Measurements from ENCODE around the gene CCR5. TPM values are rescaled to one million over a fixed set of nuclear protein-coding genes. Genes with fewer than 3 reads are reported as not detected.

CCR5 gene
- total RNA-seq, 1 experiment from 2014 or later, result not detected

GRCh38 chr3:46417841-46418611 is 47.3 kb downstream of the CCR5 start:
- Histone ChIP-seq H3K4me1 (ENCODE audit: insufficient read depth, low read length) (peaks cover 15% of the 10 kb centered on the region), H3K4me2 (ENCODE audit: low read length) (no peak overlapping the region), H3K27ac (ENCODE audit: low read length) (no peak overlapping the region), H3K79me2 (ENCODE audit: low read length) (no peaks in the 10 kb centered on the region), H3K36me3 (ENCODE audit: low read depth, low read length) (no peaks in the 10 kb centered on the region), H4K20me1 (ENCODE audit: low read length) (no peaks in the 10 kb centered on the region), H3K4me3 (ENCODE audit: low read length) (no peak overlapping the region), H3K9ac (ENCODE audit: low read length) (no peak overlapping the region), H2AFZ (ENCODE audit: low read length) (no peak overlapping the region), H3K9me3 (ENCODE audit: low read length) (no peaks in the 10 kb centered on the region), H3K9me2 (replicated peaks; ENCODE audit: low read length) (no peaks in the 10 kb centered on the region), H3K27me3 (ENCODE audit: low read length) (no peaks in the 10 kb centered on the region), H3F3A (ENCODE audit: low read length, unreplicated experiment) (no peaks in the 10 kb centered on the region)
- TF ChIP-seq EZH2 (IDR thresholded peaks at IDR 0.05; ENCODE audit: low read length, unreplicated experiment) (no peak), EZH2phosphoT487 (IDR thresholded peaks at IDR 0.05; ENCODE audit: borderline replicate concordance, low read length) (no peak), CTCF (conservative IDR thresholded peaks at IDR 0.05; ENCODE audit: low read depth, low read length) (no peak)
- ChIA-PET POLR2A (ENCODE audit: unreplicated experiment) (no interaction called here), CTCF (no interaction called here)
- BruUV-seq (replicated peaks), result no TSS peak
- ATAC-seq, result no peak
- intact Hi-C loops (cut with micrococcal nuclease), result no loop called here
- DNase-seq, result no peak

GRCh38 chr3:46419816-46420215 is 49.1 kb downstream of the CCR5 start:
- no TSS peak for BruUV-seq (replicated peaks)

More at GRCh38 chr3:46419816-46420215, 49.1 kb downstream of the CCR5 start:
- Histone ChIP-seq H3K9ac (ENCODE audit: low read length) (no peak overlapping the region), H3F3A (ENCODE audit: low read length, unreplicated experiment) (no peaks in the 10 kb centered on the region), H2AFZ (ENCODE audit: low read length) (no peak overlapping the region), H3K27ac (ENCODE audit: low read length) (no peak overlapping the region), H3K79me2 (ENCODE audit: low read length) (no peaks in the 10 kb centered on the region), H4K20me1 (ENCODE audit: low read length) (no peaks in the 10 kb centered on the region), H3K27me3 (ENCODE audit: low read length) (no peaks in the 10 kb centered on the region), H3K4me1 (ENCODE audit: insufficient read depth, low read length) (peaks cover 22% of the 10 kb centered on the region), H3K9me2 (replicated peaks; ENCODE audit: low read length) (no peaks in the 10 kb centered on the region), H3K9me3 (ENCODE audit: low read length) (no peaks in the 10 kb centered on the region), H3K4me3 (ENCODE audit: low read length) (no peak overlapping the region), H3K36me3 (ENCODE audit: low read depth, low read length) (no peaks in the 10 kb centered on the region), H3K4me2 (ENCODE audit: low read length) (no peak overlapping the region)
- intact Hi-C loops (cut with micrococcal nuclease), result no loop called here
- DNase-seq (no peak), ATAC-seq (no peak)
- no peak for TF ChIP-seq CTCF (conservative IDR thresholded peaks at IDR 0.05; ENCODE audit: low read depth, low read length)
- TF ChIP-seq EZH2phosphoT487 (IDR thresholded peaks at IDR 0.05; ENCODE audit: borderline replicate concordance, low read length), result no peak
- no peak for TF ChIP-seq EZH2 (IDR thresholded peaks at IDR 0.05; ENCODE audit: low read length, unreplicated experiment)
- CTCF ChIA-PET, result no interaction called here
- POLR2A ChIA-PET (ENCODE audit: unreplicated experiment), result no interaction called here
